ENCODE data around the gene MAMLD1. TPM values are rescaled to one million over a fixed set of nuclear protein-coding genes. Genes with fewer than 3 reads are reported as not detected.

MAMLD1 gene, protein sequence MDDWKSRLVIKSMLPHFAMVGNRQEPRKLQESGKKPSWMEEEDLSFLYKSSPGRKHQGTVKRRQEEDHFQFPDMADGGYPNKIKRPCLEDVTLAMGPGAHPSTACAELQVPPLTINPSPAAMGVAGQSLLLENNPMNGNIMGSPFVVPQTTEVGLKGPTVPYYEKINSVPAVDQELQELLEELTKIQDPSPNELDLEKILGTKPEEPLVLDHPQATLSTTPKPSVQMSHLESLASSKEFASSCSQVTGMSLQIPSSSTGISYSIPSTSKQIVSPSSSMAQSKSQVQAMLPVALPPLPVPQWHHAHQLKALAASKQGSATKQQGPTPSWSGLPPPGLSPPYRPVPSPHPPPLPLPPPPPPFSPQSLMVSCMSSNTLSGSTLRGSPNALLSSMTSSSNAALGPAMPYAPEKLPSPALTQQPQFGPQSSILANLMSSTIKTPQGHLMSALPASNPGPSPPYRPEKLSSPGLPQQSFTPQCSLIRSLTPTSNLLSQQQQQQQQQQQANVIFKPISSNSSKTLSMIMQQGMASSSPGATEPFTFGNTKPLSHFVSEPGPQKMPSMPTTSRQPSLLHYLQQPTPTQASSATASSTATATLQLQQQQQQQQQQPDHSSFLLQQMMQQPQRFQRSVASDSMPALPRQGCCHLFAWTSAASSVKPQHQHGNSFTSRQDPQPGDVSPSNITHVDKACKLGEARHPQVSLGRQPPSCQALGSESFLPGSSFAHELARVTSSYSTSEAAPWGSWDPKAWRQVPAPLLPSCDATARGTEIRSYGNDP
- 1 to 10 TPM; 1.2 to 2.0 (median 1.6) TPM for total RNA-seq

DNA sequence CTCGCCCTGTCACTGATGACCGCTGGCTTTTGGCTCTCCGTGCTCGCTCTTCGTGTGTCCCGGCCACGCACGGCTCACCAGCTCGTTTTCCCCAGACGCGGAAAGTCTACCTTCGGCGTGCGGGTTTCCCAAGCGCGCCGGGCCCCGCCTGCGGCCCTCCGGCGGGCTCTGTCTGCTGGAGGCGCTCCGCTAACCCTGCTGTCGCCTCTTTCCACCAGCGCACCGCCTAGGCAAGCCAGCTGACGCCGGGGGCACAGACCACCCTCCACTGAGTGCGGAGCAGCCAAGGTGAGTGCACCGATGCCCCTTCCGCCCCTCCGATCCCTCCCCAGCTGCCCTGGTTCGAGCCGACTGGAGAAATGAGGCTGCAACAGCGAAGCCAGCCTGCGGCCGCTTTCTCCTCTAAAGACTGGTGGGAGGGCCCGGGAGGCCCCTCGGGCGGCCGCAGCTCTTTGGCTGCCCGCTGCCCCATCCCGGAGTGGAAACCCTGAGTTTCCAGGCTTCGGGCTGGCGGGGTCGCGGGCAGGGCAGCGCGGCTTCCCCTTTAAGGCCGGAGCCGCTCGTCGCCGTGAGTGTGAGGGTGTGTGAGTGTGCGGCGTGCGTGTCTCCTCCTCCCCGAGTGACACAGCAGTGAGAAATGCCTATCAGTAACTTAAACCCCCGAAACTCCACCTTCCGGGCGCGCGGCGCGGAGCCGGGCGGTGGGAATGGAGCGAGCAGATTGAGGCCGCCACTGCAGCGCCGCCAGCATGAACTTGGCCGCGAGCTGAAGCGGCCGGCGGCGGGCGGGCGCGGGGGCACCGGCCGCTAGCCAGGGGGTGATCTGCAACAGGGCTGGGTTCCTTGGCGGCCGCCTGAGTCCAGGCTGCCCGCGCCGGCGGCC lies at the start of gene MAMLD1:
TSS of gene MAMLD1 (plus strand) at position 719 of the 883 bp plus-strand sequence. CDS start 82,200 bp downstream, outside the sequence.
- intact Hi-C loops (cut with DNase I; ENCODE audit: low total_unique reads), result loop anchor here (2.0 to 10.0 kb wide), 6 partner anchors 148 to 428 kb away; partner anchors contain the start of genes EOLA2, MTM1 and MTMR1
- Histone ChIP-seq H3K4me1 (peaks cover 0 to 9% of the 10 kb centered on the region in 2 donors), H3K27me3 (no peaks in the 10 kb centered on the region), H3K4me3 (peak within 1 kb of the TSS; percentile 67 to 93 (median 71)), H3K27ac (peak within 1 kb of the TSS; percentile 79 to 89 (median 85)), H3K9me3 (no peaks in the 10 kb centered on the region), H3K36me3 (no peaks in the 10 kb centered on the region)
- in situ Hi-C loops (cut with MboI; ENCODE audit: low sequenced_read_pairs in 4 of 4), result loop anchor here in 2 of 4 donors (25.0 kb wide), 1 partner anchor 401 kb away; no protein-coding TSS in a partner anchor
- peak; percentile 73 to 75 for ATAC-seq
- DNase-seq, result peak; percentile 56 to 76
- TF ChIP-seq POLR2A (IDR thresholded peaks at IDR 0.05), result peak; percentile 73 to 79
- TF ChIP-seq, protein P1, sequence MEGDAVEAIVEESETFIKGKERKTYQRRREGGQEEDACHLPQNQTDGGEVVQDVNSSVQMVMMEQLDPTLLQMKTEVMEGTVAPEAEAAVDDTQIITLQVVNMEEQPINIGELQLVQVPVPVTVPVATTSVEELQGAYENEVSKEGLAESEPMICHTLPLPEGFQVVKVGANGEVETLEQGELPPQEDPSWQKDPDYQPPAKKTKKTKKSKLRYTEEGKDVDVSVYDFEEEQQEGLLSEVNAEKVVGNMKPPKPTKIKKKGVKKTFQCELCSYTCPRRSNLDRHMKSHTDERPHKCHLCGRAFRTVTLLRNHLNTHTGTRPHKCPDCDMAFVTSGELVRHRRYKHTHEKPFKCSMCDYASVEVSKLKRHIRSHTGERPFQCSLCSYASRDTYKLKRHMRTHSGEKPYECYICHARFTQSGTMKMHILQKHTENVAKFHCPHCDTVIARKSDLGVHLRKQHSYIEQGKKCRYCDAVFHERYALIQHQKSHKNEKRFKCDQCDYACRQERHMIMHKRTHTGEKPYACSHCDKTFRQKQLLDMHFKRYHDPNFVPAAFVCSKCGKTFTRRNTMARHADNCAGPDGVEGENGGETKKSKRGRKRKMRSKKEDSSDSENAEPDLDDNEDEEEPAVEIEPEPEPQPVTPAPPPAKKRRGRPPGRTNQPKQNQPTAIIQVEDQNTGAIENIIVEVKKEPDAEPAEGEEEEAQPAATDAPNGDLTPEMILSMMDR (IDR thresholded peaks at IDR 0.05 in 4 of 5, conservative IDR thresholded peaks at IDR 0.05 in 1 of 5), result no peak

DNA sequence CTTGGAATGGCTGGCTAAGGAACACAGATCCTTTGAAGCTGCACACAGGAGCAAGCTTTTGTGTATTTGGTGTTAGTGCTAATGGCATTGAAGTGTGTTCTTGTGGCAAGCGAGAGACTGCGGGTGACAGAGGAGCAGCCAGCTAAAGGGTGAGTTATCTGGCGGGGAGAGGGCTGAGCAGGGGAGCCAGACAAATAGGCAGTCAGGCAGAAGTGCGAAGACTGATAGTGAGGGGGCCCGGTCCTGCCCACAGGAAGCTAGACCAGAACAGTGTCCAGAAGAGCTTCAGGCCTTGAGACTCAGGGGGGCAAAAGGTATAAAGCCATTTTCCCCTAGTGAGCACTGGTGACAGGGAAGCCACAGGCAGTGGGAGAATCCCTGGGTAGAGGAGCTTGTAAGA lies 49.6 kb upstream of the MAMLD1 start:
- no peaks in the 10 kb centered on the region for H3K4me1 ChIP-seq
- in situ Hi-C loops (cut with MboI; ENCODE audit: low sequenced_read_pairs in 4 of 4) (no loop called here), intact Hi-C loops (cut with DNase I; ENCODE audit: low total_unique reads) (no loop called here)
- DNase-seq (no peak), ATAC-seq (no peak)
- no peaks in the 10 kb centered on the region for H3K27me3 ChIP-seq
- no peak overlapping the region for H3K4me3 ChIP-seq
- TF ChIP-seq POLR2A (IDR thresholded peaks at IDR 0.05), result no peak
- TF ChIP-seq, protein P1 (IDR thresholded peaks at IDR 0.05 in 4 of 5, conservative IDR thresholded peaks at IDR 0.05 in 1 of 5), result no peak
- H3K27ac ChIP-seq, result no peak overlapping the region
- H3K9me3 ChIP-seq, result no peaks in the 10 kb centered on the region
- H3K36me3 ChIP-seq, result no peaks in the 10 kb centered on the region

- H3K4me3 ChIP-seq, result no peak overlapping the region
- intact Hi-C loops (cut with DNase I; ENCODE audit: low total_unique reads) (no loop called here), in situ Hi-C loops (cut with MboI; ENCODE audit: low sequenced_read_pairs in 4 of 4) (no loop called here)
- DNase-seq (no peak), ATAC-seq (no peak)
- no peaks in the 10 kb centered on the region for H3K27me3 ChIP-seq
- no peaks in the 10 kb centered on the region for H3K36me3 ChIP-seq
- H3K9me3 ChIP-seq, result no peaks in the 10 kb centered on the region
- TF ChIP-seq, protein P1 (IDR thresholded peaks at IDR 0.05 in 4 of 5, conservative IDR thresholded peaks at IDR 0.05 in 1 of 5), result no peak
- no peak for TF ChIP-seq POLR2A (IDR thresholded peaks at IDR 0.05)
- no peak overlapping the region for H3K27ac ChIP-seq
- H3K4me1 ChIP-seq, result no peaks in the 10 kb centered on the region
These were observed 48.9 kb upstream of the MAMLD1 start for GRCh38 chrX:150314186-150314585.

DNA sequence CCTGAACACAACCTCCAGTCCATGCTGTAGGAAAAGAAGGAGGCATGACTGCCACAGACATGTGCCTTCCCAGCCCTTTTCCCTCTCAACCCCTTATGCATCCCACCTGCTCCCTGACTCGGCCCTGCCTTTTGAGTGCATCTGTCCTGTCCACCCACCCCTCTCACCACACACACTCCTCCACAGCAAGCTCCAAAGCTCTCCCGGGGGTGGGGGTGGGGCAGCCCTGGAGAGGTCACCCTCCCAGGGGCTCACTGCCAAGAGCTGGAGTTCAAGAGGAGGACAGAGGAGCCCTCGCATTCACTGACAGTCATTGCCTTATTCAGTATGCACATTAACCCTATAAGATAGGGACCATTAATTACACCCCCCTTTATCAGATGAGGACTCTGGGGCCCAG lies 46.6 kb upstream of the MAMLD1 start:
- Histone ChIP-seq H3K9me3 (no peaks in the 10 kb centered on the region), H3K27me3 (no peaks in the 10 kb centered on the region), H3K4me3 (no peak overlapping the region), H3K4me1 (no peaks in the 10 kb centered on the region), H3K36me3 (no peaks in the 10 kb centered on the region), H3K27ac (no peak overlapping the region)
- ATAC-seq (no peak), DNase-seq (no peak)
- intact Hi-C loops (cut with DNase I; ENCODE audit: low total_unique reads), result no loop called here
- TF ChIP-seq, protein P1 (IDR thresholded peaks at IDR 0.05 in 4 of 5, conservative IDR thresholded peaks at IDR 0.05 in 1 of 5), result no peak
- no peak for TF ChIP-seq POLR2A (IDR thresholded peaks at IDR 0.05)
- in situ Hi-C loops (cut with MboI; ENCODE audit: low sequenced_read_pairs in 4 of 4), result no loop called here

Measured in gastrocnemius medialis (tissue), 4 donors.